ENCODE data around the gene EXOC6B.

Gene EXOC6B

GRCh38 chr2:72810165-72810564 lies 15.7 kb downstream of the EXOC6B start:
- Histone ChIP-seq H3K9ac (no peak overlapping the region), H3K4me3 (ENCODE audit: low read depth, low read length) (no peak overlapping the region), H3K79me2 (peaks cover 26% of the 10 kb centered on the region), H3K4me1 (no peaks in the 10 kb centered on the region), H3K27ac (no peak overlapping the region), H2AFZ (no peak overlapping the region), H3K36me3 (ENCODE audit: control insufficient read depth, insufficient read depth, low read length) (no peaks in the 10 kb centered on the region), H3K27me3 (ENCODE audit: control insufficient read depth, insufficient read depth, low read length) (no peaks in the 10 kb centered on the region), H3K4me2 (ENCODE audit: low read length) (no peak overlapping the region), H3K9me3 (ENCODE audit: control insufficient read depth, low read length) (no peaks in the 10 kb centered on the region)
- TF ChIP-seq CTCF (IDR thresholded peaks at IDR 0.05) = no peak

GRCh38 chr2:72809095-72809494 lies 16.7 kb downstream of the EXOC6B start:
- Histone ChIP-seq H3K4me1 (no peaks in the 10 kb centered on the region), H3K79me2 (peaks cover 24% of the 10 kb centered on the region), H2AFZ (no peak overlapping the region), H3K4me2 (ENCODE audit: low read length) (no peak overlapping the region), H3K27ac (no peak overlapping the region), H3K9me3 (ENCODE audit: control insufficient read depth, low read length) (no peaks in the 10 kb centered on the region), H3K4me3 (ENCODE audit: low read depth, low read length) (no peak overlapping the region), H3K36me3 (ENCODE audit: control insufficient read depth, insufficient read depth, low read length) (no peaks in the 10 kb centered on the region), H3K9ac (no peak overlapping the region), H3K27me3 (ENCODE audit: control insufficient read depth, insufficient read depth, low read length) (no peaks in the 10 kb centered on the region)
- no peak for TF ChIP-seq CTCF (IDR thresholded peaks at IDR 0.05)

- Histone ChIP-seq H3K9me3 (ENCODE audit: control insufficient read depth, low read length) (no peaks in the 10 kb centered on the region), H3K36me3 (ENCODE audit: control insufficient read depth, insufficient read depth, low read length) (no peaks in the 10 kb centered on the region), H3K4me1 (no peaks in the 10 kb centered on the region), H3K27ac (no peak overlapping the region), H3K9ac (no peak overlapping the region), H3K4me3 (ENCODE audit: low read depth, low read length) (no peak overlapping the region), H2AFZ (no peak overlapping the region), H3K79me2 (peaks cover 24% of the 10 kb centered on the region), H3K27me3 (ENCODE audit: control insufficient read depth, insufficient read depth, low read length) (no peaks in the 10 kb centered on the region), H3K4me2 (ENCODE audit: low read length) (no peak overlapping the region)
- no peak for TF ChIP-seq CTCF (IDR thresholded peaks at IDR 0.05)
These were observed 19.4 kb downstream of the EXOC6B start for GRCh38 chr2:72806280-72806945.

GRCh38 chr2:72803626-72804320 lies 22.1 kb downstream of the EXOC6B start:
- Histone ChIP-seq H3K4me2 (ENCODE audit: low read length) (no peak overlapping the region), H3K4me3 (ENCODE audit: low read depth, low read length) (no peak overlapping the region), H3K4me1 (no peaks in the 10 kb centered on the region), H3K79me2 (peaks cover 2% of the 10 kb centered on the region), H3K27me3 (ENCODE audit: control insufficient read depth, insufficient read depth, low read length) (no peaks in the 10 kb centered on the region), H2AFZ (no peak overlapping the region), H3K9ac (no peak overlapping the region), H3K27ac (no peak overlapping the region), H3K9me3 (ENCODE audit: control insufficient read depth, low read length) (no peaks in the 10 kb centered on the region), H3K36me3 (ENCODE audit: control insufficient read depth, insufficient read depth, low read length) (no peaks in the 10 kb centered on the region)
- TF ChIP-seq CTCF (IDR thresholded peaks at IDR 0.05) = no peak

- Histone ChIP-seq H3K27me3 (ENCODE audit: control insufficient read depth, insufficient read depth, low read length) (no peaks in the 10 kb centered on the region), H3K4me3 (ENCODE audit: low read depth, low read length) (no peak overlapping the region), H3K27ac (no peak overlapping the region), H3K9me3 (ENCODE audit: control insufficient read depth, low read length) (no peaks in the 10 kb centered on the region), H3K4me2 (ENCODE audit: low read length) (no peak overlapping the region), H3K9ac (no peak overlapping the region), H3K4me1 (no peaks in the 10 kb centered on the region), H3K36me3 (ENCODE audit: control insufficient read depth, insufficient read depth, low read length) (no peaks in the 10 kb centered on the region), H3K79me2 (no peaks in the 10 kb centered on the region), H2AFZ (no peak overlapping the region)
- no peak for TF ChIP-seq CTCF (IDR thresholded peaks at IDR 0.05)
These were observed 22.7 kb downstream of the EXOC6B start for GRCh38 chr2:72803151-72803550.

All from parathyroid adenoma (tissue), 2 donors.